AG04450 (cell line): ENCODE results near the gene MTA2. TPM values are rescaled to one million over a fixed set of nuclear protein-coding genes. Genes with fewer than 3 reads are reported as not detected.

ENCODE experiments used
- CTCF ChIA-PET: fragments of 300-600, 350-600 bp; formaldehyde crosslinking; extraction: SDS; loops from one replicate; lab custom pipeline; 2022; ENCODE audit warnings: antibody characterized with exemption, inconsistent platforms; lab: Charles Lee
- POLR2A ChIA-PET: fragments of 350-600 bp; formaldehyde crosslinking; extraction: SDS; loops from one replicate; lab custom pipeline; 2021; ENCODE audit warnings: antibody characterized with exemption, inconsistent platforms; lab: Yijun Ruan, JAX
- DNase-seq: peaks from one replicate; pipeline ENCODE4 v3.0.0-alpha.2; 2011; ENCODE audit warnings: low read depth, low spot score
- H3K27ac ChIP-seq: one replicate; pipeline ENCODE4 v1.5.1; 2012; ENCODE audit warnings: low read depth, low read length, control low read depth
- H3K27me3 ChIP-seq: one replicate; pipeline ENCODE4 v1.6.0; 2012; ENCODE audit warnings: low read length; ENCODE audit not compliant: control insufficient read depth, insufficient read depth
- H3K4me3 ChIP-seq: 2 replicates; pipeline ENCODE4 v1.5.1; 2011; ENCODE audit warnings: mild to moderate bottlenecking, low read depth, low read length, control low read depth
- H3K9me3 ChIP-seq: 2 replicates; pipeline ENCODE4 v1.5.1; 2012; ENCODE audit warnings: low read length; ENCODE audit not compliant: control insufficient read depth, insufficient read depth
- polyA plus RNA-seq: library from polyadenylated mRNA; depleted of rRNA; stranded (reverse); fragments of >200 nt; gene quantifications from 2 replicates; pipeline ENCODE4 v1.2.3, GENCODE V29; 2011
- TF ChIP-seq, protein P1 (sequence below): IDR thresholded peaks from 2 replicates; pipeline ENCODE4 v1.5.1; 2011; ENCODE audit warnings: low read depth, low read length, control low read depth, inconsistent platforms

Gene MTA2
- polyA plus RNA-seq, 1 experiment: 22.9 TPM

GRCh38 chr11:62595124-62595523, 6.5 kb downstream of the MTA2 start:
- no peak for DNase-seq
- Histone ChIP-seq H3K27ac (no peak overlapping the region), H3K4me3 (no peak overlapping the region), H3K27me3 (no peaks in the 10 kb centered on the region), H3K9me3 (no peaks in the 10 kb centered on the region; the same call in 1 of the 2 replicates)
- ChIA-PET POLR2A (interaction anchor here (0.9 kb wide), 1 partner anchor 70 kb away, joined by 6 read pairs; the partner anchor contains the start of genes C11orf98 and CSKMT), CTCF (interaction anchor here (2.3 kb wide), 1 partner anchor 201 kb away, joined by 11 read pairs; no protein-coding TSS in a partner anchor)
- TF ChIP-seq, protein P1, sequence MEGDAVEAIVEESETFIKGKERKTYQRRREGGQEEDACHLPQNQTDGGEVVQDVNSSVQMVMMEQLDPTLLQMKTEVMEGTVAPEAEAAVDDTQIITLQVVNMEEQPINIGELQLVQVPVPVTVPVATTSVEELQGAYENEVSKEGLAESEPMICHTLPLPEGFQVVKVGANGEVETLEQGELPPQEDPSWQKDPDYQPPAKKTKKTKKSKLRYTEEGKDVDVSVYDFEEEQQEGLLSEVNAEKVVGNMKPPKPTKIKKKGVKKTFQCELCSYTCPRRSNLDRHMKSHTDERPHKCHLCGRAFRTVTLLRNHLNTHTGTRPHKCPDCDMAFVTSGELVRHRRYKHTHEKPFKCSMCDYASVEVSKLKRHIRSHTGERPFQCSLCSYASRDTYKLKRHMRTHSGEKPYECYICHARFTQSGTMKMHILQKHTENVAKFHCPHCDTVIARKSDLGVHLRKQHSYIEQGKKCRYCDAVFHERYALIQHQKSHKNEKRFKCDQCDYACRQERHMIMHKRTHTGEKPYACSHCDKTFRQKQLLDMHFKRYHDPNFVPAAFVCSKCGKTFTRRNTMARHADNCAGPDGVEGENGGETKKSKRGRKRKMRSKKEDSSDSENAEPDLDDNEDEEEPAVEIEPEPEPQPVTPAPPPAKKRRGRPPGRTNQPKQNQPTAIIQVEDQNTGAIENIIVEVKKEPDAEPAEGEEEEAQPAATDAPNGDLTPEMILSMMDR: no peak

DNA sequence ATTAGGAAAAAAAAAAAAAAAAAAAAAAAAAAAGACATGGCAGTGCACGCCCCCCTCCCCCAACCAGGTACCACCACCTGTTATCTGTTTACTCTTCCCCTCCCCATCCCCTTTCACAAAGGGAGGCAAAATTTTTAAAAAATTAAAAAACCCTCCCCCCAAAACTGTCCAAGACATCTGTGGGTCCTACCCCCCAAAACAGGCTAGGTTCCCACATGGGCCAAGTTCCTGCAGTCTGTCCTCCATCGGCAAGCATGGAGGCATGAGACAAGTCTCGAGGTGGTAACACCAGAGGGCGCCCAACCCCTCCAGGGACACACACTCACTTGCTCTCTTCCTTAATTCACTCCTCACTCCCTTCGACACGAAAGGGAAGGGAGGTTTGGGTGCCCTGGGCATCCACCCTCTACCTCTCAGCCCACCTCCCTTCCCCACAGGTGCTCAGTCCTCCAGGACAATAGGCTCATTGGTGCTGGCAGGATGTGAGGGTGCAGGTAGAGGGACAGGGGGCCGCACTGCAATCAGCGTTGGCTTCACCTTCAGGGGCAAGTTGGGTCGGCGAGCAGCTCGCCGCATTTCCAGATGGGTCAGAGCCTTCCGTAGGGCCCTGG, 8.1 kb downstream of the MTA2 start:
- Histone ChIP-seq H3K27me3 (no peaks in the 10 kb centered on the region), H3K27ac (no peak overlapping the region), H3K9me3 (no peaks in the 10 kb centered on the region; the same call in 1 of the 2 replicates), H3K4me3 (no peak overlapping the region)
- ChIA-PET POLR2A (interaction anchor here (1.2 to 2.6 kb wide), 2 partner anchors 8 to 20 kb away, joined by 3 to 38 read pairs; partner anchors contain the start of genes EEF1G and MTA2), CTCF (interaction anchor here (0.6 to 3.9 kb wide), 8 partner anchors 18 to 199 kb away, joined by 3 to 14 read pairs (median 6); partner anchors contain the start of gene B3GAT3)
- TF ChIP-seq, protein P1: peak; percentile 68
- DNase-seq: peak; percentile 33

DNA sequence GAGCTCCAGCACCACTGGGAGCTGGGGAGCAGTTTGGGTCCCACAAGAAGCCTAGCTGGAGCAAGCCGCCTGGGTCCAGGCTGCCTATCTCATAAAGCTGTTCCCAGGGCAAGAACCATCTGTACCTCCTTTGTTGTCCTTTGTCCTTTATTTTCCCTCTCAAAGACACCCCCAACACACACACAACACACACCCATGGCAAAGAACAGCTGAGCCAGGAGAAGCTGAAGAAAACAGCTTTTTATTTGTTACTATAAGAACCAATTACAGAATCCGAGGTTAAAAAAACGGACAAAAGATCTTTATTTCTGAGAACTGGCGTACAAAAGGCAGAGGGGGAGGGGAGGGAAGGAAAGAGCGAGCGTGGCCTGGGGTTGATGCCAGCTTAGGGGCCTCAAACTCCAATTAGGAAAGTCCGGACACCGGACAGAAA, 8.7 kb downstream of the MTA2 start:
- no peak for DNase-seq
- H3K4me3 ChIP-seq: no peak overlapping the region
- CTCF ChIA-PET: interaction anchor here (0.6 to 3.9 kb wide), 10 partner anchors 18 to 199 kb away, joined by 3 to 14 read pairs (median 6); partner anchors contain the start of gene B3GAT3
- peak overlapping the region; percentile 11 for H3K27ac ChIP-seq
- TF ChIP-seq, protein P1: no peak
- H3K9me3 ChIP-seq: no peaks in the 10 kb centered on the region; the same call in 1 of the 2 replicates
- H3K27me3 ChIP-seq: no peaks in the 10 kb centered on the region
- POLR2A ChIA-PET: interaction anchor here (1.8 to 2.6 kb wide), 4 partner anchors 8 to 78 kb away, joined by 6 to 67 read pairs (median 35); partner anchors contain the start of genes C11orf98, CSKMT, EEF1G and LBHD1

GRCh38 chr11:62592146-62592815, 9.4 kb downstream of the MTA2 start:
- Histone ChIP-seq H3K4me3 (peak overlapping the region; percentile 68), H3K9me3 (no peaks in the 10 kb centered on the region; the same call in 1 of the 2 replicates), H3K27me3 (no peaks in the 10 kb centered on the region), H3K27ac (peak overlapping the region; percentile 80)
- TF ChIP-seq, protein P1: no peak
- ChIA-PET CTCF (interaction anchor here (0.6 to 3.9 kb wide), 12 partner anchors 8 to 198 kb away, joined by 3 to 14 read pairs (median 6); partner anchors contain the start of gene B3GAT3), POLR2A (interaction anchor here (1.0 to 2.6 kb wide), 20 partner anchors 9 to 249 kb away, joined by 3 to 67 read pairs (median 7); partner anchors contain the start of genes AHNAK, B3GAT3, C11orf98 and CSKMT)
- DNase-seq: no peak
